BE2C (cell line): Measurements from ENCODE around the gene TJP3.

ENCODE experiments used
- DNase-seq: peaks from one replicate; pipeline ENCODE4 v3.0.0-alpha.2; 2020
- H3K27me3 ChIP-seq: fragments of 250-450 bp; sonication (Bioruptor Pico); 2 replicates; pipeline ENCODE4 v1.5.1; 2020; ENCODE audit warnings: mild to moderate bottlenecking
- H3K36me3 ChIP-seq: fragments of 250-450 bp; sonication (Bioruptor Pico); 2 replicates; pipeline ENCODE4 v1.5.1; 2020; ENCODE audit warnings: mild to moderate bottlenecking
- H3K4me1 ChIP-seq: fragments of 250-450 bp; sonication (Bioruptor Pico); 2 replicates; pipeline ENCODE4 v1.5.1; 2020
- H3K4me3 ChIP-seq: 2 replicates; pipeline ENCODE4 v1.5.1; 2011; ENCODE audit warnings: low read depth, low read length
- H3K9me3 ChIP-seq: fragments of 250-450 bp; sonication (Bioruptor Pico); 2 replicates; pipeline ENCODE4 v1.5.1; 2020
- TF ChIP-seq, protein P1 (sequence below): IDR thresholded peaks from 2 replicates; pipeline ENCODE4 v1.5.1; 2012; ENCODE audit warnings: mild to moderate bottlenecking, low read depth, low read length

TJP3 gene

DNA sequence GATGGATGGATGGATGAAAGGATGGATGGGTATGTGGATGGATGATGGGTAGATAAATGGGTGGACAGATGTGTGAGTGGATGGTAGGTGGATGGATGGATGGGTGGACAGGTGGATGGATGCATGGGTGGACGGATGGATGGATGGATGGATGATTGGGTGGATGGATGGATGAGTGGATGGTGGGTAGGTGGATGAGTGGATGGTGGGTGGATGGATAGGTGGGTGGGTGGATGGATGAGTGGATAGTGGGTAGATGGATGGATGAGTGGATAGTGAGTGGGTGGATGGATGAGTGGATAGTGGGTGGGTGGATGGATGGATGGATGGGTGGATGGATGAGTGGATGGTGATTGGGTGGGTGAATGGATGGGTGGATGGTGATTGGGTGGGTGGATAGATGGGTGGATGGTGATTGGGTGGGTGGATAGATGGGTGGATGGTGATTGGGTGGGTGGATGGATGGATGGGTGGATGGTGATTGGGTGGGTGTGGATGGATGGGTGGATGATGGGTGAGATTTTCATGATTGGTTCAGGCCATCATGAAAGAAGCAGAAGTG is 68.4 kb downstream of the TJP3 start:
- peaks cover 3% of the 10 kb centered on the region; the same call in 1 of the 2 replicates for H3K9me3 ChIP-seq
- TF ChIP-seq, protein P1, sequence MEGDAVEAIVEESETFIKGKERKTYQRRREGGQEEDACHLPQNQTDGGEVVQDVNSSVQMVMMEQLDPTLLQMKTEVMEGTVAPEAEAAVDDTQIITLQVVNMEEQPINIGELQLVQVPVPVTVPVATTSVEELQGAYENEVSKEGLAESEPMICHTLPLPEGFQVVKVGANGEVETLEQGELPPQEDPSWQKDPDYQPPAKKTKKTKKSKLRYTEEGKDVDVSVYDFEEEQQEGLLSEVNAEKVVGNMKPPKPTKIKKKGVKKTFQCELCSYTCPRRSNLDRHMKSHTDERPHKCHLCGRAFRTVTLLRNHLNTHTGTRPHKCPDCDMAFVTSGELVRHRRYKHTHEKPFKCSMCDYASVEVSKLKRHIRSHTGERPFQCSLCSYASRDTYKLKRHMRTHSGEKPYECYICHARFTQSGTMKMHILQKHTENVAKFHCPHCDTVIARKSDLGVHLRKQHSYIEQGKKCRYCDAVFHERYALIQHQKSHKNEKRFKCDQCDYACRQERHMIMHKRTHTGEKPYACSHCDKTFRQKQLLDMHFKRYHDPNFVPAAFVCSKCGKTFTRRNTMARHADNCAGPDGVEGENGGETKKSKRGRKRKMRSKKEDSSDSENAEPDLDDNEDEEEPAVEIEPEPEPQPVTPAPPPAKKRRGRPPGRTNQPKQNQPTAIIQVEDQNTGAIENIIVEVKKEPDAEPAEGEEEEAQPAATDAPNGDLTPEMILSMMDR: no peak
- no peak overlapping the region for H3K4me3 ChIP-seq
- no peak for DNase-seq
- H3K4me1 ChIP-seq: no peaks in the 10 kb centered on the region
- 0 out of 2 replicates have a peak, but pooled peaks cover 6% of the 10 kb centered on the region for H3K27me3 ChIP-seq
- no peaks in the 10 kb centered on the region for H3K36me3 ChIP-seq

DNA sequence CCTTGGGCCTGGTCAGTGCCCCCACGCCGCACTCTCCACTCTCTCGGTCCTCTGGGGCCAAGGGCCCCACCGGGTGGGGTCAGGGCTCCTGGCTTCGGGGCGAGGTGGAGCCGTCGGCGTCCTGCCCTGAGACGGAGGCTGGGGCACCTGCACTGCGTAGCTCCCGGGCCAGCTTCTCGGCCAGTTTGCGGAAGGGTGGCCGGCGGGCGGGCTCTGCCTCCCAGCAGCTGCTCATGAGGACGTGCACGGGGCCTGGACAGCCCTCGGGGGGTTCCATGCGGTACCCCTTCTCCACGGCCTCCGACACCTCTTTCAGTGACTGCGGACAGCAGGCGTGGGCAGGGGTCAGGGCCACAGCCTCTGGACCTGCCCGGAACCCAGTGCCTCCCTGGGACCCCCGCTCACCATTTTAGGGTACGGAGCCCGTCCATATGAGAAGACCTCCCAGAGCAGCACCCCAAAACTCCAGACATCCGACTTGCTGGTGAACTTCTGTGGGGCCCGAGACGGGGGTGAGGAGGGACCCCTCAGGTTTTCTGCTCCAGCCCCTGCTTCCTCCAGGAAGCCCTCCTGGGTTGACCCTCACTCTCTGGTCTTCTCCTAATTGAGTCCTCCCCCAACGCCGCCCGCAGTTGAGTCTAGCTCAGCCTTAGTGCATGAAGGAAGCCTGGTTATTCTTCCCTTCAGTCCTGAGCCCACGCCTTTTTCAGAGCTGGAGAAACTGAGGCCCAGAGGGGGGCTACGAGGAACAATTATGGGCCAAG is 70.1 kb downstream of the TJP3 start:
- TF ChIP-seq, protein P1: no peak
- H3K4me1 ChIP-seq: no peaks in the 10 kb centered on the region
- peaks cover 7% of the 10 kb centered on the region; the same call in 1 of the 2 replicates for H3K9me3 ChIP-seq
- H3K36me3 ChIP-seq: no peaks in the 10 kb centered on the region
- peaks cover 6% of the 10 kb centered on the region; the same call in 1 of the 2 replicates for H3K27me3 ChIP-seq
- no peak for DNase-seq
- H3K4me3 ChIP-seq: no peak overlapping the region

DNA sequence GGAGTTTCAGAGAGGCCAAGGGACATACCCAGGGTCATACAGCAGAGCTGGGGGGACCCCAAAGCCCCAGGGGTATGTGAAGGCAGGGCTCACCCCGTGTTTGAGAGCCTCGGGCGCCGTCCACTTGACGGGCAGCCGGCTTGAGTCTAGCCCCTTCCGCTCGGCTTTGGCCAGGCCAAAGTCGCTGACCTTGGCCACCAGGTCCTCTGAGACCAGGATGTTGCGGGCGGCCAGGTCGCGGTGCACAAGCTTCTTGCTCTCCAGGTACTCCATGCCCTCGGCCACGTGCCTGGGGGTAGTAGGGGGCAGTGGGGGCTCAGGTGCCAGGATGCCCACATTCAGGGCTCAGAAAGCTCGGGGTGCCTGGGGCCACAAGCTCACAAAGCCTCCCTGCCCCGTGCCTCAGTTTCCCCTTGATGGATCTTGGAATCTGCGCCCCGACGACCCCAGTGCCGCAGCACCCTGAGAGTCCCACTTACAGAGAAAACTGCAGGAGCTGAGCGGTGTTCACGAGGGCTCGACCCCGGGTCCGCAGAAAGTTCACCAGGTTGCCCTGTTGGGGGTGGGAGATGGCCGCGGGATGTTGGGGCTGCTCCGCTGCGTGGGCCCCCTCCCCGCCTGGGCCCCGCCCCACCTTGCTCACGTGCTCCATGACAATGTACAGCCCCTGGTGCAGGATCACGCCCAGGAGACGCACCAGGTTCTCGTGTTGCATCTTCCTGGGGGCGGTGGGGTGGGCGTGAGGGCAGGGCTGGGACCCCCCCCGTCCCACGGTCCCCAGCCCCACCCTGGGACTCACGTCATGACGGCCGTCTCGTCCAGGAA is 70.9 kb downstream of the TJP3 start:
- TF ChIP-seq, protein P1: no peak
- H3K4me3 ChIP-seq: no peak overlapping the region
- no peaks in the 10 kb centered on the region for H3K4me1 ChIP-seq
- H3K27me3 ChIP-seq: peaks cover 13% of the 10 kb centered on the region
- no peaks in the 10 kb centered on the region for H3K36me3 ChIP-seq
- peaks cover 7% of the 10 kb centered on the region; the same call in 1 of the 2 replicates for H3K9me3 ChIP-seq
- no peak for DNase-seq

DNA sequence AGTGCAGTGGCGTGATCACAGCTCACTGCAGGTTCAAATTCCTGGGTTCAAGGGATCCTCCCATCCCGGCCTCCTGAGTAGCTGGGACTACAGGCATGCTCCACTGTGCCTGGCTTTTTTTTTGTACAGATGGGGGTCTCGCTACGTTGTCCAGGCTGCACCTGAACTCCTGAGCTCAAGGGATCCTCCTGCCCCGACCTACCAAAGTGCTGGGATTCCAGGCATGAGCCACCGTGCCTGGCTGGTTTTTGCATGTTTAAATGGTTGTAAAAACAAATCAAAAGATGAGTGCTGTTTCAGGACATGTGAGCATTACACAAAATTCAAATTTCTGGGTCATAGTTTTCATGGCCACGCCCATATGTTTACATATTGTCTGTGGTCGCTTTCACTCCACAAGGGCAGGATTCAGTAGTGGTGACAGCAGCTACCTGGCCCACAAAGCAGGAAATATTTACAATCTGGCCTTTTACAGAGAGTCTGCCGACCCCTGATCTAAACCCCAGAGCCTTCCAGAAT is 72.7 kb downstream of the TJP3 start:
- Histone ChIP-seq H3K9me3 (peaks cover 7% of the 10 kb centered on the region; the same call in 1 of the 2 replicates), H3K4me3 (no peak overlapping the region), H3K36me3 (no peaks in the 10 kb centered on the region), H3K27me3 (peaks cover 31% of the 10 kb centered on the region), H3K4me1 (no peaks in the 10 kb centered on the region)
- no peak for DNase-seq
- TF ChIP-seq, protein P1: no peak

DNA sequence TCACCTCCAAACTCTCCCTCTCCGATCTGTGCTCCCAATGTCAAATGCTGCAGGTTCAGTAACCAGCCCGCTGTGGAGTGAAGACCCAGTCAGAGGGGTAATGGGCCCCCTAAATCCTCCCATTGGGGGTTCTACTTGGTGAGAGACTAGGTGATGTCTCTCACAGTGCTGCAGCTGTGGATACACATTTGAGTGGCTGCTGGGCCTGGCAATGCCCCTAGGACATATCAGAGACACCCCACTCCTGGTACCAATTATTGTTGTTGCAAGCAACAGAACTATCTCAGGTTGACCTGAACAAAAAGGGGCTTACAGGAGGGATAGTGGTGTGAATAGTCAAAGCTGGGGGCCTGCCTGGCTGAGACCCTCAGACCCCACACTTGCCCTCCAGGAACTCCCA is 73.4 kb downstream of the TJP3 start:
- TF ChIP-seq, protein P1: no peak
- peaks cover 7% of the 10 kb centered on the region; the same call in 1 of the 2 replicates for H3K9me3 ChIP-seq
- H3K36me3 ChIP-seq: no peaks in the 10 kb centered on the region
- no peak for DNase-seq
- H3K4me1 ChIP-seq: no peaks in the 10 kb centered on the region
- no peak overlapping the region for H3K4me3 ChIP-seq
- peaks cover 34% of the 10 kb centered on the region for H3K27me3 ChIP-seq
